ENCODE measurements around the gene PTPRN2. TPM values are rescaled to one million over a fixed set of nuclear protein-coding genes. Genes with fewer than 3 reads are reported as not detected.

PTPRN2 gene
- total RNA-seq, 4 donors from 2014 or later: 6.6 to 10.7 (median 8.2) TPM

GRCh38 chr7:158101821-158102450 is 485.7 kb downstream of the PTPRN2 start:
- Histone ChIP-seq H3K36me3 (no peaks in the 10 kb centered on the region), H3K4me3 (no peak overlapping the region), H3K27ac (no peak overlapping the region), H3K27me3 (no peaks in the 10 kb centered on the region), H3K4me1 (no peaks in the 10 kb centered on the region), H3K9me3 (peaks cover 0 to 10% (median 0%) of the 10 kb centered on the region in 4 donors)
- TF ChIP-seq POLR2A (IDR thresholded peaks at IDR 0.05) (no peak), EP300 (IDR thresholded peaks at IDR 0.05) (no peak)
- TF ChIP-seq, protein P1, sequence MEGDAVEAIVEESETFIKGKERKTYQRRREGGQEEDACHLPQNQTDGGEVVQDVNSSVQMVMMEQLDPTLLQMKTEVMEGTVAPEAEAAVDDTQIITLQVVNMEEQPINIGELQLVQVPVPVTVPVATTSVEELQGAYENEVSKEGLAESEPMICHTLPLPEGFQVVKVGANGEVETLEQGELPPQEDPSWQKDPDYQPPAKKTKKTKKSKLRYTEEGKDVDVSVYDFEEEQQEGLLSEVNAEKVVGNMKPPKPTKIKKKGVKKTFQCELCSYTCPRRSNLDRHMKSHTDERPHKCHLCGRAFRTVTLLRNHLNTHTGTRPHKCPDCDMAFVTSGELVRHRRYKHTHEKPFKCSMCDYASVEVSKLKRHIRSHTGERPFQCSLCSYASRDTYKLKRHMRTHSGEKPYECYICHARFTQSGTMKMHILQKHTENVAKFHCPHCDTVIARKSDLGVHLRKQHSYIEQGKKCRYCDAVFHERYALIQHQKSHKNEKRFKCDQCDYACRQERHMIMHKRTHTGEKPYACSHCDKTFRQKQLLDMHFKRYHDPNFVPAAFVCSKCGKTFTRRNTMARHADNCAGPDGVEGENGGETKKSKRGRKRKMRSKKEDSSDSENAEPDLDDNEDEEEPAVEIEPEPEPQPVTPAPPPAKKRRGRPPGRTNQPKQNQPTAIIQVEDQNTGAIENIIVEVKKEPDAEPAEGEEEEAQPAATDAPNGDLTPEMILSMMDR (IDR thresholded peaks at IDR 0.05): no peak
- whole genome bisulfite sequencing, 2 donors: 86 to 88% methylated on average over 10 to 12 of the region's 14 CpGs
- DNase-seq (ENCODE audit: low spot score in 2 of 2): no peak

GRCh38 chr7:158098125-158099030 is 489.2 kb downstream of the PTPRN2 start:
- DNase-seq (ENCODE audit: low spot score in 2 of 2): no peak
- Histone ChIP-seq H3K9me3 (peaks cover 0 to 10% (median 0%) of the 10 kb centered on the region in 4 donors), H3K4me1 (no peaks in the 10 kb centered on the region), H3K27me3 (no peaks in the 10 kb centered on the region), H3K4me3 (no peak overlapping the region), H3K36me3 (no peaks in the 10 kb centered on the region), H3K27ac (no peak overlapping the region)
- 87 to 88% methylated on average over 45 to 54 of the region's 54 CpGs for WGBS, 2 donors
- TF ChIP-seq, protein P1 (IDR thresholded peaks at IDR 0.05): no peak
- TF ChIP-seq EP300 (IDR thresholded peaks at IDR 0.05) (no peak), POLR2A (IDR thresholded peaks at IDR 0.05) (no peak)

DNA sequence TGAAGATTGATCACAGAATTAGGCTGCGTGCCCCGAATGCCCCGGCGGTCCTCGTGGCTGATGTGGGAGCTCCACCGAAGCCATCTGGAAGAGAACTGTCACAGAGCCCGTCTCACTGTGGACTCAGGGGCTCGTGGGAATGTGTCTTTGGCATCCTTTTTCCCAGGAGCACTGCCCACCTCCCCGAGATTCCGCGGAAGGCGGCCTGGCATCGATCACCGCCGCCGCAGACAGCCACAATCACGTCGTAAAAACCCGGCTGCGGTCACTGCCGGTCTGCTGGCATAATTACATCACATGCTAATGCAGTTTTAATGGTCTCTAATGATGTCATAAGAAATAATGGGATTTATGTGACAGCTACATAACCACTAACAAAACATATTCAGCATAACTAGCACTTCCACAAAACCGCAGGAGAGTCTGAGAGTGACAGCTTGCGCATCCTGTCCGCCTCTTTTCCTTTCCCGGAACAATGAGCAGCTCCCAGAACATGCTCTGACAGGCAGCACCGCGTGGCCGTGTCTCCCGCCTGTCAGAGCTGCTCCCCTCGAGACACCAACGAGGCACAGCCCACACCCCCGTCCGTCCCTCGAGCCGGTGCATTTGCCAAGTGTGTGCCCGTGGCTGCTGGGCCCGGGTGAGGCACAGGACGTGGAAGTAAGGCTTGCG is 490.0 kb downstream of the PTPRN2 start:
- 59 to 73% methylated on average over 37 to 39 of the region's 39 CpGs for WGBS, 2 donors
- H3K36me3 ChIP-seq: no peaks in the 10 kb centered on the region
- TF ChIP-seq, protein P1 (IDR thresholded peaks at IDR 0.05): no peak
- TF ChIP-seq POLR2A (IDR thresholded peaks at IDR 0.05) (no peak), EP300 (IDR thresholded peaks at IDR 0.05) (no peak)
- H3K27me3 ChIP-seq: no peaks in the 10 kb centered on the region
- no peak for DNase-seq (ENCODE audit: low spot score in 2 of 2)
- H3K9me3 ChIP-seq: peaks cover 0 to 10% (median 0%) of the 10 kb centered on the region in 4 donors
- no peaks in the 10 kb centered on the region for H3K4me1 ChIP-seq
- H3K4me3 ChIP-seq: no peak overlapping the region
- H3K27ac ChIP-seq: no peak overlapping the region

GRCh38 chr7:158097106-158097452 is 490.5 kb downstream of the PTPRN2 start:
- DNase-seq (ENCODE audit: low spot score in 2 of 2): no peak
- H3K9me3 ChIP-seq: peaks cover 0 to 10% (median 0%) of the 10 kb centered on the region in 4 donors
- 55 to 81% methylated on average over 10 of the region's 10 CpGs for WGBS, 2 donors

More at GRCh38 chr7:158097106-158097452, 490.5 kb downstream of the PTPRN2 start:
- no peak for TF ChIP-seq POLR2A (IDR thresholded peaks at IDR 0.05)
- TF ChIP-seq, protein P1 (IDR thresholded peaks at IDR 0.05): no peak
- TF ChIP-seq EP300 (IDR thresholded peaks at IDR 0.05): no peak
- H3K27me3 ChIP-seq: no peaks in the 10 kb centered on the region
- H3K4me1 ChIP-seq: no peaks in the 10 kb centered on the region
- no peaks in the 10 kb centered on the region for H3K36me3 ChIP-seq
- no peak overlapping the region for H3K27ac ChIP-seq
- H3K4me3 ChIP-seq: no peak overlapping the region
